ENCODE results near the gene DLEC1.
A peak's percentile ranks its signal among the peaks of the same experiment; 100 is the strongest.

The DLEC1 gene

DNA sequence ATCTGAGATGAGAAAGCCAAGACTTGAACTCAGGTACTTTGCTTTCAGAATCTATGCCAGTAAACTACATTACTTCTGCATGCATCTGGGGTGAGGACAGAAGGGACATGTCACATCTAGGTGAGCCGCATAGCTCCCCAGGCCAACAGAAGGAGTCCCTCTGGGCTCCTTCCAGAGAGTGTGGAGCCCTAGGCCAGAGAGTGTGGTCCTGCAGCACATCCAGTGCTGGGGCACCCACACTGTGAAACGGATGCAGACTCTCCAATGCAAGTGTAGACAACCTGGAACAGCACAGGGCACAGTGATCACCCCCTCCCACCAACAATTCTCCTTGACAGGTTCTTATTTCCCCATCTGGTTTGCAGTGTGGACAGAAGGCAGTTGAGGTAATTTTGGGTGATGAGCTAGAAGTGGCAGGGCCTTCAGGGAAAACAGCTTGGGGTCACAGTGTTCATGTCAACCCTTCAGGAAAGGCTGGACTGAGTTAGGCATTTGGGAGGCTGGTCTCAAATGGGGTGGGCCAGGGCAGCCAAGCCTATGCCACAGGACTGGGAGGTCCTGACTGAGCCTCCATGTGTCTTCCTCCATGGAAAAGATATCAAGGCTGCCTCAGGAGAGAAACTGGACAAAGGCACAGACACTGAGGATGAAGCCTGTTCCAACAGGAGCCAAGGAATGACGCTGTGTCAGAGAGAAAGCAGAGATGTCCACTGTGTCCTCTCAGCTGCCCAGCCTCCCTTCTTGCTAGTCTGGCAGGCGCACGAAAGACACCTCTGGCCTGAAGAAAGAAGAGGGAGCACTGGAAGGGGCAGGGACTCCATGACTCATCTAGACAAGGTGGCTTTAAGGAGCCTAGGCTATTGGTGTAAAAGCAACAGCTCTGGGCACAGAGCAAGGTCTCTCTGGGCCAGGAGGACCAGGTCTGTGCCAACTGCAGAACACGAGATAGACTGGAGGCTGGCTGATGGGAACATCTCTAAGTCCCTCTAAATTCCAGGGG is 11.2 kb upstream of the DLEC1 start:
- Histone ChIP-seq H3K27me3 (ENCODE audit: control insufficient read depth, insufficient read depth, low read length) (no peaks in the 10 kb centered on the region), H3K4me2 (ENCODE audit: low read length) (no peak overlapping the region), H3K4me3 (ENCODE audit: low read depth, low read length) (no peak overlapping the region), H3K79me2 (no peaks in the 10 kb centered on the region), H3K4me1 (peaks cover 18% of the 10 kb centered on the region), H3K9ac (no peak overlapping the region), H3K36me3 (ENCODE audit: control insufficient read depth, insufficient read depth, low read length) (no peaks in the 10 kb centered on the region), H2AFZ (no peak overlapping the region), H3K9me3 (ENCODE audit: control insufficient read depth, low read length) (no peaks in the 10 kb centered on the region), H3K27ac (no peak overlapping the region)
- TF ChIP-seq, protein P1, sequence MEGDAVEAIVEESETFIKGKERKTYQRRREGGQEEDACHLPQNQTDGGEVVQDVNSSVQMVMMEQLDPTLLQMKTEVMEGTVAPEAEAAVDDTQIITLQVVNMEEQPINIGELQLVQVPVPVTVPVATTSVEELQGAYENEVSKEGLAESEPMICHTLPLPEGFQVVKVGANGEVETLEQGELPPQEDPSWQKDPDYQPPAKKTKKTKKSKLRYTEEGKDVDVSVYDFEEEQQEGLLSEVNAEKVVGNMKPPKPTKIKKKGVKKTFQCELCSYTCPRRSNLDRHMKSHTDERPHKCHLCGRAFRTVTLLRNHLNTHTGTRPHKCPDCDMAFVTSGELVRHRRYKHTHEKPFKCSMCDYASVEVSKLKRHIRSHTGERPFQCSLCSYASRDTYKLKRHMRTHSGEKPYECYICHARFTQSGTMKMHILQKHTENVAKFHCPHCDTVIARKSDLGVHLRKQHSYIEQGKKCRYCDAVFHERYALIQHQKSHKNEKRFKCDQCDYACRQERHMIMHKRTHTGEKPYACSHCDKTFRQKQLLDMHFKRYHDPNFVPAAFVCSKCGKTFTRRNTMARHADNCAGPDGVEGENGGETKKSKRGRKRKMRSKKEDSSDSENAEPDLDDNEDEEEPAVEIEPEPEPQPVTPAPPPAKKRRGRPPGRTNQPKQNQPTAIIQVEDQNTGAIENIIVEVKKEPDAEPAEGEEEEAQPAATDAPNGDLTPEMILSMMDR (IDR thresholded peaks at IDR 0.05), result no peak

DNA sequence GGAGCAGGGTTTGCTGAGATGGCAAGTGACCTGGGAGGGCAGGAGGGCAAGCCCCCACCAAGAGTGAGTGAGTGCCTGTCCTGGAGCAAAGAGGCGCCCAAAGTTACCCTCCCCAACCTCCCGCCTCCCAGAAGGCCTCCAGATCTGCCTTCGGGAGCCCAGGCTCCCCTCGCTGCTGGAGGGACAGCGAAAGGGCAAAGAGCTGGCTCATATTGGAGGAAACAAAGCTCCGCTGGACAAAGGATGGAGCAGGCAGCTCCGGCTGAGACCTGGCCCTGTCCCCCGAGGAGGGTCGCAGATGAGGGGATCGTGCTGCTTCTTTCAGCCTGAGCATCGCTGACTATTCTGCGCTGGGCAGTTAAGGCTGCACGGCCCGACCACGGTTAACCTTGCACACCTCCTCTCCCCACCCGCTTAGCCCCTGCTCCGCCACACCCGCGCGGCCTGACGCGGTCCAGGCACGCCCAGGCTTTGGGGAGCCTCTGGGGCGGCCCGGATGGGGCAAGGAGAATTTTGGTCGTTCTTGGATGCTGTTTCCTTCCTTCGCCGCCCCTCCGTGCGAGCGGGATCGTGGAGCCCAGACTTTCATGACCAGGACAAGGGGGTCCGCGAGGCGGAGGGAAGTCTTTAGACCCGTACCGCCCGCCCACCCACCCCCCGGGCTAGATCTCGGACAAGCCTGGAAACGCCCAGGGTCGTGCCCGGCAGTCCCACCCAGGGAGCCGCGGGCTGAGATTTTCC is 10.2 kb upstream of the DLEC1 start:
- TF ChIP-seq, protein P1 (IDR thresholded peaks at IDR 0.05), result no peak
- Histone ChIP-seq H3K4me1 (peaks cover 18% of the 10 kb centered on the region), H3K9ac (no peak overlapping the region)

DNA sequence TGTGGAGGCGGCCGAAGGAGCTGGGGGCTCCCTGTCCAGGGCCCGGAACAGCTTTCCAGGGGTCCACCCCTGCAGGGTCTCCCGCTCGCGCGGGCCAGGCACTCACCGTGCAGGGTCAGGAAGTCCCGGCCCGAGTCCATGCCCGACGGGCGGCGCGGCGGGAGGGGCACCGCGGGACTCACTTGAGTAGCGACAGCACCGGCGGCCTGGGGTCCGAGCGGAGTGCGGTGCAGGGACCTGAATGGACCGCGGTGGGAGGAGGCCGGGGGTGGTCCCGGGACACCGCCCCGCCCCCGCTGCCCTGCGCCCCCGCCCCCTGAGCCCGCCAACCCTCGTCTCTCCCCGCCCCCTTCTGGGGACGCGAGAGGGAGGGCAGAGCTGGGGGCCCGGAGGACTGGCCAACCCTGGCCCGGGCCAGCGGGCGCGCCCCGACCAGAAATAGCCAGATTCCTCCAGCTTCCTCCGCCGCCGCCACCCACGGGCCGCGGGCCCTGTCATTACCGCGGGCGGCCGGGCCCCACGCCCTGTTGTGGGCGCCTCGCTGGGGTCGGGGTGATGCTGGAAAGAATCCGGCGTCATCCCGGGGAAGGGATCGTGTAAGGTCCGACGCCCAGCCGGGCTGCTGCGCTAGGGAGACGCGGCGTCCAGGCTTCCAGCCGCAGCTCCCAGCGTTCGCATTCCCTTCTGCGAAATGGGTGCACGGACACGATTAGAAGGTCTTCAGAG is 9.4 kb upstream of the DLEC1 start, which contains the start of gene PLCD1:
Gene PLCD1, minus strand, starts transcription at position 243 of the 726 bp plus-strand sequence. Its CDS starts 103 bp downstream, at position 140.
- no peak within 1 kb of the TSS for H3K27ac ChIP-seq

More for the DNA sequence above, 10.2 kb upstream of the DLEC1 start:
- Histone ChIP-seq H3K36me3 (ENCODE audit: control insufficient read depth, insufficient read depth, low read length) (no peaks in the 10 kb centered on the region), H3K9me3 (ENCODE audit: control insufficient read depth, low read length) (no peaks in the 10 kb centered on the region), H2AFZ (peak overlapping the region; percentile 90), H3K27me3 (ENCODE audit: control insufficient read depth, insufficient read depth, low read length) (no peaks in the 10 kb centered on the region), H3K27ac (no peak overlapping the region), H3K79me2 (no peaks in the 10 kb centered on the region), H3K4me2 (ENCODE audit: low read length) (no peak overlapping the region), H3K4me3 (ENCODE audit: low read depth, low read length) (no peak overlapping the region)

More for the DNA sequence above, 9.4 kb upstream of the DLEC1 start, which contains the start of gene PLCD1:
- H3K4me1 ChIP-seq, result peaks cover 18% of the 10 kb centered on the region
- peak within 1 kb of the TSS; percentile 90 for H2AFZ ChIP-seq
- H3K27me3 ChIP-seq (ENCODE audit: control insufficient read depth, insufficient read depth, low read length), result no peaks in the 10 kb centered on the region
- no peaks in the 10 kb centered on the region for H3K9me3 ChIP-seq (ENCODE audit: control insufficient read depth, low read length)
- TF ChIP-seq, protein P1 (IDR thresholded peaks at IDR 0.05), result no peak
- H3K4me3 ChIP-seq (ENCODE audit: low read depth, low read length), result peak within 1 kb of the TSS; percentile 30
- no peaks in the 10 kb centered on the region for H3K36me3 ChIP-seq (ENCODE audit: control insufficient read depth, insufficient read depth, low read length)
- peak within 1 kb of the TSS; percentile 64 for H3K4me2 ChIP-seq (ENCODE audit: low read length)
- peak within 1 kb of the TSS; percentile 25 for H3K9ac ChIP-seq
- H3K79me2 ChIP-seq, result no peaks in the 10 kb centered on the region
